Spleen (tissue), 11 donors: ENCODE data around the gene MTA1. TPM values are rescaled to one million over a fixed set of nuclear protein-coding genes. Genes with fewer than 3 reads are reported as not detected.

Source experiments
- DNase-seq: peaks from one replicate; pipeline ENCODE4 v3.0.0-alpha.2; 2020
- H3K27ac ChIP-seq, 8 donors: fragments of 200-600 bp; sonication (generic) in 7 of 8; 1 replicate in 4 of 8; 2 replicates in 4 of 8; pipeline versions ENCODE4 v1.5.0 to v1.8.0; 2016 to 2021; ENCODE audit warnings: inconsistent platforms in 4 of 8, mild to moderate bottlenecking in 4 of 8, moderate library complexity in 1 of 8
- H3K27me3 ChIP-seq, 7 donors: fragments of 200-600 bp; sonication (generic) in 6 of 7; replicated peaks in 1 of 7; 1 replicate in 4 of 7; 2 replicates in 3 of 7; pipeline versions ENCODE4 v1.5.0 to v1.8.0; 2016 to 2021; ENCODE audit warnings: inconsistent platforms in 3 of 7, mild to moderate bottlenecking in 1 of 7
- H3K36me3 ChIP-seq, 6 donors: fragments of 200-600 bp; sonication (generic) in 5 of 6; 1 replicate in 4 of 6; 2 replicates in 2 of 6; pipeline versions ENCODE4 v1.5.0 to v1.8.0; 2016 to 2021; ENCODE audit warnings: inconsistent platforms in 2 of 6
- H3K4me1 ChIP-seq, 6 donors: fragments of 200-600 bp; sonication (generic) in 5 of 6; 1 replicate in 3 of 6; 2 replicates in 3 of 6; pipeline versions ENCODE4 v1.5.0 to v1.8.0; 2016 to 2021; ENCODE audit warnings: inconsistent platforms in 3 of 6
- H3K4me3 ChIP-seq, 8 donors: fragments of 200-600 bp; sonication (generic) in 7 of 8; 1 replicate in 4 of 8; 2 replicates in 4 of 8; pipeline versions ENCODE4 v1.5.0 to v1.8.0; 2016 to 2021; ENCODE audit warnings: inconsistent platforms in 4 of 8, mild to moderate bottlenecking in 4 of 8, moderate library complexity in 2 of 8
- H3K9me3 ChIP-seq, 8 donors: fragments of 200-600 bp; sonication (generic) in 7 of 8; 1 replicate in 4 of 8; 2 replicates in 4 of 8; pipeline versions ENCODE4 v1.5.0 to v1.8.0; 2016 to 2021; ENCODE audit warnings: inconsistent platforms in 4 of 8
- POLR2A ChIP-seq, 3 donors: fragments of 450-650 bp; IDR thresholded peaks; one replicate each; pipeline ENCODE4 v1.5.1; 2017; ENCODE audit warnings: antibody characterized with exemption in 3 of 3, mild to moderate bottlenecking in 1 of 3
- POLR2AphosphoS5 ChIP-seq, 3 donors: sonication (generic); formaldehyde crosslinking; IDR thresholded peaks; one replicate each; pipeline ENCODE4 v1.5.1; 2017; ENCODE audit warnings: antibody characterized with exemption in 3 of 3
- WGBS, 5 donors: extraction: QIAGEN DNeasy Blood & Tissue Kit in 3 of 5; methylation state at CpG; one replicate each; pipeline versions ENCODE4 v1.1.5 to v1.1.7; 2013 to 2018; 5-methylcytosine and 5-hydroxymethylcytosine counted together
- intact Hi-C: fragments of 100-400 bp; cut with DNase I; formaldehyde crosslinking; loops from one replicate; pipeline ENCODE4 v1.15.0; 2023; ENCODE audit warnings: low total_unique reads
- polyA plus RNA-seq, 3 donors: library from polyadenylated mRNA; stranded (reverse); fragments of 200-250 nt; gene quantifications; one replicate each; pipeline ENCODE4 v1.2.1, GENCODE V29; 2013
- total RNA-seq, 7 donors: library from RNA; depleted of rRNA in 3 of 7; stranded (reverse); fragments of >200 nt in 3 of 7; fragmentation: NEBNext Ultra II Directional in 4 of 7; extraction: Animal tissue kit (Norgen Biotek cat#: 25700) in 4 of 7; gene quantifications; one replicate each; pipeline versions ENCODE4 v1.1.0 to v1.2.1, GENCODE V29; 2016 to 2021
- TF ChIP-seq, protein P1 (sequence below), 11 experiments: fragments of 200-600 bp in 7 of 11; fragments of 450-650 bp in 4 of 11; sonication (generic) in 4 of 11; IDR thresholded peaks in 8 of 11; conservative IDR thresholded peaks in 3 of 11; 1 replicate in 7 of 11; 2 replicates in 4 of 11; pipeline versions ENCODE4 v1.4.0 to v1.8.0; 2016 to 2021; ENCODE audit warnings: antibody characterized with exemption in 11 of 11, inconsistent platforms in 4 of 11, mild to moderate bottlenecking in 1 of 11
- donor health status: healthy with polysubstance abuse.
- donor health status: DM: no; HTN: no; CAD: no; lungs with moderate emphysema.
- donor health status: DM: no; HTN: no; CAD: no.
- donor health status: Bipolar disorder and iron deficiency.
- donor health status: healthy.
- donor health status: DM: no; HTN: no; CAD: no.
- donor health status: DM: yes; HTN: yes; CAD: no.

Gene MTA1
- total and polyA plus RNA-seq, 10 donors, result 33.0 to 128 (median 78.2) TPM

DNA sequence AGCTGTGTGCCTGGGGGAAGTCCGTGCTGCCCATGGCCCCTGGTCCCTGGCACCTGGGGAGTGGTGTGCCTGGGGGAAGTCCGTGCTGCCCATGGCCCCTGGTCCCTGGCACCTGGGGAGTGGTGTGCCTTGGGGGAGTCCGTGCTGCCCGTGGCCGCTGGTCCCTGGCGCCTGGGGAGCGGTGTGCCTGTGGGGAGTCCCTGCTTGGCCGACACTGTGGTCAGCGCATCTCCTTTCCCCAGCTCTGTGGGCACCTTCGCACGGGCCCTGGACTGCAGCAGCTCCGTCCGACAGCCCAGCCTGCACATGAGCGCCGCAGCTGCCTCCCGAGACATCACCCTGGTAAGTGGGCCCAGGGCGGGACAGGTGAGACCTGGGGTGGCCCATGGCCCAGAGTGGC, 40.5 kb downstream of the MTA1 start:
- peaks cover 0 to 89% (median 73%) of the 10 kb centered on the region in 6 donors for H3K36me3 ChIP-seq
- no peak for DNase-seq
- 84 to 100% (median 94%) methylated on average over 3 to 17 of the region's 17 CpGs for WGBS, 5 donors
- peak in 1 of 3 donors; percentile 7 for TF ChIP-seq POLR2AphosphoS5 (IDR thresholded peaks at IDR 0.05)
- TF ChIP-seq, protein P1, sequence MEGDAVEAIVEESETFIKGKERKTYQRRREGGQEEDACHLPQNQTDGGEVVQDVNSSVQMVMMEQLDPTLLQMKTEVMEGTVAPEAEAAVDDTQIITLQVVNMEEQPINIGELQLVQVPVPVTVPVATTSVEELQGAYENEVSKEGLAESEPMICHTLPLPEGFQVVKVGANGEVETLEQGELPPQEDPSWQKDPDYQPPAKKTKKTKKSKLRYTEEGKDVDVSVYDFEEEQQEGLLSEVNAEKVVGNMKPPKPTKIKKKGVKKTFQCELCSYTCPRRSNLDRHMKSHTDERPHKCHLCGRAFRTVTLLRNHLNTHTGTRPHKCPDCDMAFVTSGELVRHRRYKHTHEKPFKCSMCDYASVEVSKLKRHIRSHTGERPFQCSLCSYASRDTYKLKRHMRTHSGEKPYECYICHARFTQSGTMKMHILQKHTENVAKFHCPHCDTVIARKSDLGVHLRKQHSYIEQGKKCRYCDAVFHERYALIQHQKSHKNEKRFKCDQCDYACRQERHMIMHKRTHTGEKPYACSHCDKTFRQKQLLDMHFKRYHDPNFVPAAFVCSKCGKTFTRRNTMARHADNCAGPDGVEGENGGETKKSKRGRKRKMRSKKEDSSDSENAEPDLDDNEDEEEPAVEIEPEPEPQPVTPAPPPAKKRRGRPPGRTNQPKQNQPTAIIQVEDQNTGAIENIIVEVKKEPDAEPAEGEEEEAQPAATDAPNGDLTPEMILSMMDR (IDR thresholded peaks at IDR 0.05 in 8 of 11, conservative IDR thresholded peaks at IDR 0.05 in 3 of 11), result no peak
- no peak overlapping the region for H3K27ac ChIP-seq
- peaks cover 0 to 13% (median 6%) of the 10 kb centered on the region in 6 donors for H3K4me1 ChIP-seq
- intact Hi-C loops, result no loop called here
- no peak overlapping the region for H3K4me3 ChIP-seq
- no peaks in the 10 kb centered on the region for H3K27me3 ChIP-seq
- H3K9me3 ChIP-seq, result no peaks in the 10 kb centered on the region

DNA sequence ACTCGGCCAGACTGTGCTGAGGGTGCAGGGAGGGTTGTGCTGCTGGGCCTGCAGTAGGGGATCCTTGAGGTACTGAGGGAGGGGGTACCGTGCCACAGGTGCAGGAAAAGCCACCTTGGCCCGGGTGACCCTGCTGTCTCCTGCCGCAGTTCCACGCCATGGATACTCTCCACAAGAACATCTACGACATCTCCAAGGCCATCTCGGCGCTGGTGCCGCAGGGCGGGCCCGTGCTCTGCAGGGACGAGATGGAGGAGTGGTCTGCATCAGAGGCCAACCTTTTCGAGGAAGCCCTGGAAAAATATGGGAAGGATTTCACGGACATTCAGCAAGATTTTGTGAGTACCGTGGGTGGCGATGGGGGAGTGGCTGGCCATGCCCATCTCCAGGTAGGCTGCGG, 41.0 kb downstream of the MTA1 start:
- peaks cover 0 to 89% (median 73%) of the 10 kb centered on the region in 6 donors for H3K36me3 ChIP-seq
- H3K27ac ChIP-seq, result no peak overlapping the region
- no peaks in the 10 kb centered on the region for H3K27me3 ChIP-seq
- intact Hi-C loops, result no loop called here
- TF ChIP-seq POLR2AphosphoS5 (IDR thresholded peaks at IDR 0.05), result peak in 1 of 3 donors; percentile 31
- TF ChIP-seq, protein P1 (IDR thresholded peaks at IDR 0.05 in 8 of 11, conservative IDR thresholded peaks at IDR 0.05 in 3 of 11), result no peak
- DNase-seq, result no peak
- WGBS, 5 donors, result 93 to 97% (median 95%) methylated on average over 14 to 17 of the region's 17 CpGs
- H3K9me3 ChIP-seq, result no peaks in the 10 kb centered on the region
- peaks cover 0 to 18% (median 8%) of the 10 kb centered on the region in 6 donors for H3K4me1 ChIP-seq
- H3K4me3 ChIP-seq, result no peak overlapping the region

DNA sequence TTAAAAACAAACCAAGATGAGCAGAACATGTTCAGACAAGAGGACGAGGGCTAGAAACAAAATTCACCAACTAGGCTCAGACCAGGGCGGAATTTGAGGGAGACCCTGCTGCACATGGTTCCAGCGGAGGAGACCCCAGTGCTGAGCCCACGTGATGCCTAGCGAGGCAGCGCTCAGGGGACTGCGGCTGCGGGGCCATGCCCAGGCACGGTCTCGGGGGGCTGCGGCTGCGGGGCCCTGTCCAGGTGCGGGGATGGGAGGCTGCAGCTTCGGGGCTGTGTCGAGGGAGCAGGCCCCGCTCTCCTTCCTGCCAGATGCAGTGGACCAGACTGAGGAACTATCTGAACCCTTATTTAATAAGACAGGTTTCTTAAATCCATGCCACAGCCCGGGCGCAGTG, 42.3 kb downstream of the MTA1 start:
- no peak overlapping the region for H3K27ac ChIP-seq
- peaks cover 0 to 89% (median 69%) of the 10 kb centered on the region in 6 donors for H3K36me3 ChIP-seq
- intact Hi-C loops, result no loop called here
- no peak overlapping the region for H3K4me3 ChIP-seq
- no peak for DNase-seq
- WGBS, 5 donors, result 95 to 98% (median 97%) methylated on average over 17 to 18 of the region's 18 CpGs
- no peaks in the 10 kb centered on the region for H3K27me3 ChIP-seq
- H3K4me1 ChIP-seq, result peaks cover 0 to 23% (median 11%) of the 10 kb centered on the region in 6 donors
- TF ChIP-seq, protein P1 (IDR thresholded peaks at IDR 0.05 in 8 of 11, conservative IDR thresholded peaks at IDR 0.05 in 3 of 11), result no peak
- no peak for TF ChIP-seq POLR2A (IDR thresholded peaks at IDR 0.05)
- TF ChIP-seq POLR2AphosphoS5 (IDR thresholded peaks at IDR 0.05), result no peak
- H3K9me3 ChIP-seq, result no peaks in the 10 kb centered on the region

DNA sequence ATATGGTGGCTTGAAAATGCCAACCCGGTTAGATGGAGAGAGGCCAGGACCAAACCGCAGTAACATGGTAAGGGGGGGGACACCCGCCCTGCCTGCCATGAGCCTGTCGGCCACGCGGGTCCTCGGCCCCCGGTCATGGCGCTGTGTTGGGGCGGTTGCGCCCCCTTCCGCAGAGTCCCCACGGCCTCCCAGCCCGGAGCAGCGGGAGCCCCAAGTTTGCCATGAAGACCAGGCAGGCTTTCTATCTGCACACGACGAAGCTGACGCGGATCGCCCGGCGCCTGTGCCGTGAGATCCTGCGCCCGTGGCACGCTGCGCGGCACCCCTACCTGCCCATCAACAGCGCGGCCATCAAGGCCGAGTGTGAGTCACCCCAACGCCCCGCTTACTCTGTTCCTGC, 44.9 kb downstream of the MTA1 start:
- 93 to 97% (median 94%) methylated on average over 19 to 33 of the region's 33 CpGs for WGBS, 5 donors
- Histone ChIP-seq H3K27ac (no peak overlapping the region), H3K27me3 (no peaks in the 10 kb centered on the region), H3K4me3 (no peak overlapping the region), H3K4me1 (peaks cover 0 to 25% (median 11%) of the 10 kb centered on the region in 6 donors), H3K36me3 (peaks cover 0 to 96% (median 65%) of the 10 kb centered on the region in 6 donors), H3K9me3 (no peaks in the 10 kb centered on the region)
- DNase-seq, result no peak
- intact Hi-C loops, result no loop called here
- TF ChIP-seq POLR2A (IDR thresholded peaks at IDR 0.05) (no peak), POLR2AphosphoS5 (IDR thresholded peaks at IDR 0.05) (peak in 1 of 3 donors; percentile 45)
- TF ChIP-seq, protein P1 (IDR thresholded peaks at IDR 0.05 in 8 of 11, conservative IDR thresholded peaks at IDR 0.05 in 3 of 11), result no peak
